ENCODE measurements around the gene USP47. TPM values are rescaled to one million over a fixed set of nuclear protein-coding genes. Genes with fewer than 3 reads are reported as not detected.

USP47 gene
- total and polyA plus RNA-seq, 10 donors = 13.7 to 80.8 (median 48.2) TPM

DNA sequence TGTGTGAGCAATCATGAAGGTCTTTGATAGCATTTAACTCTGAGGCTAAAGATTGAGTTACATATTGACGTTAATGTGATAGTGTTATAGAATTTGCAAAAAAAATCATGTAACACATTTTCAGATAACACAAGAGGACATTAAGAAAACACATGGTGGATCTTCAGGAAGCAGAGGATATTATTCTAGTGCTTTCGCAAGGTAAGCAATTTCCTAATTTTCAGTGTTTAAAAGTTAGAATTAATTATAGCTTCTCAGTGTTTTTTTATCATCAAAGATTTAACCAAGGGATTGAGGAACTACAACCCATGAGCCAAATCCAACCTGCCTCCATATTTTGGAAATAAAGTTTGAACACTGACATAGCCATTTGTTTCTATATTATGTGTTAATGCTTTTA, 88.1 kb downstream of the USP47 start:
- Histone ChIP-seq H3K4me1 (peaks cover 0 to 3% (median 0%) of the 10 kb centered on the region in 6 donors), H3K27ac (no peak overlapping the region), H3K4me3 (no peak overlapping the region), H3K36me3 (peaks cover 0 to 96% (median 46%) of the 10 kb centered on the region in 6 donors), H3K9me3 (no peaks in the 10 kb centered on the region), H3K27me3 (replicated peaks in 1 of 7) (no peaks in the 10 kb centered on the region)
- TF ChIP-seq, protein P1, sequence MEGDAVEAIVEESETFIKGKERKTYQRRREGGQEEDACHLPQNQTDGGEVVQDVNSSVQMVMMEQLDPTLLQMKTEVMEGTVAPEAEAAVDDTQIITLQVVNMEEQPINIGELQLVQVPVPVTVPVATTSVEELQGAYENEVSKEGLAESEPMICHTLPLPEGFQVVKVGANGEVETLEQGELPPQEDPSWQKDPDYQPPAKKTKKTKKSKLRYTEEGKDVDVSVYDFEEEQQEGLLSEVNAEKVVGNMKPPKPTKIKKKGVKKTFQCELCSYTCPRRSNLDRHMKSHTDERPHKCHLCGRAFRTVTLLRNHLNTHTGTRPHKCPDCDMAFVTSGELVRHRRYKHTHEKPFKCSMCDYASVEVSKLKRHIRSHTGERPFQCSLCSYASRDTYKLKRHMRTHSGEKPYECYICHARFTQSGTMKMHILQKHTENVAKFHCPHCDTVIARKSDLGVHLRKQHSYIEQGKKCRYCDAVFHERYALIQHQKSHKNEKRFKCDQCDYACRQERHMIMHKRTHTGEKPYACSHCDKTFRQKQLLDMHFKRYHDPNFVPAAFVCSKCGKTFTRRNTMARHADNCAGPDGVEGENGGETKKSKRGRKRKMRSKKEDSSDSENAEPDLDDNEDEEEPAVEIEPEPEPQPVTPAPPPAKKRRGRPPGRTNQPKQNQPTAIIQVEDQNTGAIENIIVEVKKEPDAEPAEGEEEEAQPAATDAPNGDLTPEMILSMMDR (IDR thresholded peaks at IDR 0.05 in 8 of 11, conservative IDR thresholded peaks at IDR 0.05 in 3 of 11) = no peak
- TF ChIP-seq POLR2AphosphoS5 (IDR thresholded peaks at IDR 0.05) (no peak), POLR2A (IDR thresholded peaks at IDR 0.05) (no peak)
- no peak for DNase-seq
- WGBS, 5 donors = 69 to 88% (median 78%) methylated on average over 2 of the region's 2 CpGs
- intact Hi-C loops (cut with DNase I; ENCODE audit: low total_unique reads) = loop anchor here (10.0 kb wide), 1 partner anchor 115 kb away; no protein-coding TSS in a partner anchor

DNA sequence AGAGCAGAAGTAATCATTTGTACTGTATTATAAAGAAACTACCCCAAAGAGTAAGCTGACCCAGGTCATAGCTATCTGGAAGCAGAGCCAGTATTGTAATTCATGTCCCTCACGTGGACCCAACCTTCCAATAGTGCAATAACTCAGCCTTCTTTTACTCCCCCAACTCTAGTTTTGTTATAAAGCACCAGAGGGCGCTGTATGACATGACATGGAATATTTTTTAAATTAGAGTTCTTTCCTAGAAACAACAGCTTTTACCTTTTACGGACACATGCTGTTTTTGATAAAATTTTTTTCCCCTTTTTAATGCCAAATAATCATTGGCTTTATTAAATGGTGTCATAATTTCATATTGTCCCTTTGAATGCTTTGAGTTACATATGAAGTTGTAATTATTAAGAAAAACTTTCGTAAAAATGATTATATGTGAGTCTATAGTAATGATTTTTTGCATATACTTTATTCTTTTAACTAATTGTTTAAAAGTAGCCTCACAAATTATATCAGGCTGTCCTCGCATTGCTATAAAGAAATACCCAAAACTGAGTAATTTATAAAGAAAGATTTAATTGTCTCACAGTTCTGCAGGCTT, 89.8 kb downstream of the USP47 start:
- 71 to 84% (median 76%) methylated on average over 5 of the region's 5 CpGs for WGBS, 5 donors
- Histone ChIP-seq H3K27me3 (replicated peaks in 1 of 7) (no peaks in the 10 kb centered on the region), H3K27ac (no peak overlapping the region), H3K4me1 (no peaks in the 10 kb centered on the region), H3K36me3 (peaks cover 0 to 98% (median 47%) of the 10 kb centered on the region in 6 donors), H3K9me3 (no peaks in the 10 kb centered on the region), H3K4me3 (no peak overlapping the region)
- intact Hi-C loops (cut with DNase I; ENCODE audit: low total_unique reads) = loop anchor here (10.0 kb wide), 1 partner anchor 113 kb away; no protein-coding TSS in a partner anchor
- TF ChIP-seq POLR2A (IDR thresholded peaks at IDR 0.05) = no peak
- TF ChIP-seq POLR2AphosphoS5 (IDR thresholded peaks at IDR 0.05) = no peak
- TF ChIP-seq, protein P1 (IDR thresholded peaks at IDR 0.05 in 8 of 11, conservative IDR thresholded peaks at IDR 0.05 in 3 of 11) = peak in 9 of 11 experiments; percentile 10 to 68 (median 49)
- DNase-seq = no peak

DNA sequence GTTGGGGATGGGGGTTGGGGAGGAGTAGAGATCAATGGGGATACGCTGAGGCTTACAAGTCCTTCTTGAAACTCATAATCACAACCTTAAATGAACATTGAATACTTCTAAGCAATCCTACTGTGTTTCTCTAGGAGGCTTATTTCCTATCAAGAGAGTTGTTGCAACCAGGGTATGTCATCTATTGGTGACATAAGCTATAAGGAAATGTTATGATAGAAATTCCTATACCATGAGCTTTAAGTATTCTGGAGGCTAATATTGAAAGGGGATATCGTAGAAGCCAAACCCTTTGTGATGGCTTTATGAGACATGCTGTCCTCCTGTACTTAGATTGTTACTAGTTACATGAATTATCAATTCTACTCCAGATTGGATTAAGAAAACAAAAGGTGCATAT, 93.8 kb downstream of the USP47 start:
- no peaks in the 10 kb centered on the region for H3K9me3 ChIP-seq
- TF ChIP-seq POLR2AphosphoS5 (IDR thresholded peaks at IDR 0.05) = no peak
- TF ChIP-seq POLR2A (IDR thresholded peaks at IDR 0.05) = no peak
- TF ChIP-seq, protein P1 (IDR thresholded peaks at IDR 0.05 in 8 of 11, conservative IDR thresholded peaks at IDR 0.05 in 3 of 11) = no peak
- WGBS, 5 donors = 96 to 99% (median 98%) methylated on average over 2 of the region's 2 CpGs
- H3K27ac ChIP-seq = no peak overlapping the region
- H3K4me3 ChIP-seq = no peak overlapping the region
- intact Hi-C loops (cut with DNase I; ENCODE audit: low total_unique reads) = loop anchor here (10.0 kb wide), 1 partner anchor 109 kb away; no protein-coding TSS in a partner anchor
- peaks cover 0 to 100% (median 73%) of the 10 kb centered on the region in 6 donors for H3K36me3 ChIP-seq
- no peak for DNase-seq
- H3K27me3 ChIP-seq (replicated peaks in 1 of 7) = no peaks in the 10 kb centered on the region
- no peaks in the 10 kb centered on the region for H3K4me1 ChIP-seq

DNA sequence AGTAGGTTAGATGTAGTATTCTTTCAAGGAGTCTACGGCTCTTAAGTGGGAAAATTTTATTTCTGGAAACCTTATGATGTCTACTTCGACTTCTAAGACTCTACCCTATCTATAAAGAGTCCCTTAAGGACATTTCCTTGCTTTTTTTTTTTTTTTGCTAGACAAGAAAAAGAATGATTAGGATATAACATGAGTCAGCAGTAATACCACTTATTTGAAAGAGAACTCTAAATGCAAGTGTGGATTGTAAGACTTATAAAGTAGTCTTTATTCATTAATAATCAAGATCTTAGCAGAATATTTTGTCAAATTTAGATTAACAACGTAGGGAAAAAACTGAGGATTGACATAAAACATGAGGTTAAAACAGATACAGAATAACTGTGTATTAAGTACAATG, 95.7 kb downstream of the USP47 start:
- intact Hi-C loops (cut with DNase I; ENCODE audit: low total_unique reads) = loop anchor here (10.0 kb wide), 1 partner anchor 107 kb away; no protein-coding TSS in a partner anchor
- DNase-seq = no peak
- WGBS, 5 donors = 87 to 96% (median 91%) methylated on average over 3 of the region's 3 CpGs

More for the DNA sequence above, 95.7 kb downstream of the USP47 start:
- H3K27ac ChIP-seq = no peak overlapping the region
- H3K9me3 ChIP-seq = no peaks in the 10 kb centered on the region
- no peaks in the 10 kb centered on the region for H3K4me1 ChIP-seq
- peaks cover 2 to 100% (median 71%) of the 10 kb centered on the region in 6 donors for H3K36me3 ChIP-seq
- no peaks in the 10 kb centered on the region for H3K27me3 ChIP-seq (replicated peaks in 1 of 7)
- H3K4me3 ChIP-seq = no peak overlapping the region
- TF ChIP-seq, protein P1 (IDR thresholded peaks at IDR 0.05 in 8 of 11, conservative IDR thresholded peaks at IDR 0.05 in 3 of 11) = no peak
- TF ChIP-seq POLR2AphosphoS5 (IDR thresholded peaks at IDR 0.05) (no peak), POLR2A (IDR thresholded peaks at IDR 0.05) (no peak)

All from spleen (tissue), 11 donors.